Measurements from ENCODE around the gene CFAP97D2.

The CFAP97D2 gene

DNA sequence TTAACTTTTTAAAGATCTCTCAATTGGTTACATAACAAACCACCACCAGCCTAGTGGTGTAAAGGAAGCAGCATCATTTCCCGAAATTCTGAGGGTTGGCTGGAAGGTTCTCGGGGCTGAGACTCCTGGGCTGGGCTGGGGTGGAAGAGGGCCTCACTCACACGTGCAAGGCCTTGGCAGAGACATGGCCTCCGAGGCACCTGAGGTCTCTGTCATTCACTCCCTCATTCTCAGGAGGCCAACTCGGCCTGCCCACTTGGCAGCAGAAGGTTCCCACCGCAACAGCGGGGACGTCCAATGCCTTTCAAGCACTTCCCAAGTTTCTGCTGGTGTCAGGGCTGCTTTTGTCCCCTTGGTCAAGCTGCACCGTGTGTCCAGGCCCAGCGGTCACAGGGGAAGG lies 28.0 kb upstream of the CFAP97D2 start:
- TF ChIP-seq, protein P1, sequence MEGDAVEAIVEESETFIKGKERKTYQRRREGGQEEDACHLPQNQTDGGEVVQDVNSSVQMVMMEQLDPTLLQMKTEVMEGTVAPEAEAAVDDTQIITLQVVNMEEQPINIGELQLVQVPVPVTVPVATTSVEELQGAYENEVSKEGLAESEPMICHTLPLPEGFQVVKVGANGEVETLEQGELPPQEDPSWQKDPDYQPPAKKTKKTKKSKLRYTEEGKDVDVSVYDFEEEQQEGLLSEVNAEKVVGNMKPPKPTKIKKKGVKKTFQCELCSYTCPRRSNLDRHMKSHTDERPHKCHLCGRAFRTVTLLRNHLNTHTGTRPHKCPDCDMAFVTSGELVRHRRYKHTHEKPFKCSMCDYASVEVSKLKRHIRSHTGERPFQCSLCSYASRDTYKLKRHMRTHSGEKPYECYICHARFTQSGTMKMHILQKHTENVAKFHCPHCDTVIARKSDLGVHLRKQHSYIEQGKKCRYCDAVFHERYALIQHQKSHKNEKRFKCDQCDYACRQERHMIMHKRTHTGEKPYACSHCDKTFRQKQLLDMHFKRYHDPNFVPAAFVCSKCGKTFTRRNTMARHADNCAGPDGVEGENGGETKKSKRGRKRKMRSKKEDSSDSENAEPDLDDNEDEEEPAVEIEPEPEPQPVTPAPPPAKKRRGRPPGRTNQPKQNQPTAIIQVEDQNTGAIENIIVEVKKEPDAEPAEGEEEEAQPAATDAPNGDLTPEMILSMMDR (IDR thresholded peaks at IDR 0.05; ENCODE audit: borderline replicate concordance, insufficient read depth, low read depth, low read length) = no peak
- H3K4me3 ChIP-seq (ENCODE audit: low read depth, low read length) = no peak overlapping the region

DNA sequence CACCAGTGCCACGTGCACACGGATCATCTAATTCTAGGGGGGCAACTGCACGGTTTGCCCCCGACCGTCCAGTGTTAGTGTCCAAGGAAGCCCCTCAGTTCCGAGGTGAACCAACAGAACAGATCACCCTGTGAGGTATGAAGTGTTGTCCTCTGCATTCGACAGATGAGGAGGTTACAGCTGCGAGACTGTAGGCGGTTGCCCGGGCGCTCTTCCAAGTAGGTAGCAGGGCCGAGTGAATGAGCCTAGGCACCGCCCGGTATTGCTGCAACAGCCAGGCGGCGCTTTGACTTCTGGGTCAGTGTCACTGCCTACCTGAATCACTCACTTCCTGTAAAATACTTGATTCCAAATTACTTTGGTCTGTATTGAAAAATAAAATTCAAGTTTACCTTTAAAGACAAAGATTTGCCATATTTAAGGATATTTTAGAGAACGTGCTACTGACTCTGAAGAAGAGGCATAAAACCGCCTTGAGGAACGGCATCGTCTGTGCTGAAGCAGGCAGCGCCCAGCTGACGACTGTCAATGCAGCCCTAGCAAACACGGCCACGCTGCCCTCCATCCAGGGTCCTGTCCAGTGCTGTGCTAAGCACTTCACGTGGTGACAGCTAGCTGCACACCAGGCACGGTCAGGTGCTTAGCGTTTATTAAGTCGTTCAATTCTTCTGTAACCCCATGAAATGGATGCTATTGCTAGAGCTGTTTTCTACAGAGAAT lies 27.3 kb upstream of the CFAP97D2 start:
- TF ChIP-seq, protein P1 (IDR thresholded peaks at IDR 0.05; ENCODE audit: borderline replicate concordance, insufficient read depth, low read depth, low read length) = no peak

DNA sequence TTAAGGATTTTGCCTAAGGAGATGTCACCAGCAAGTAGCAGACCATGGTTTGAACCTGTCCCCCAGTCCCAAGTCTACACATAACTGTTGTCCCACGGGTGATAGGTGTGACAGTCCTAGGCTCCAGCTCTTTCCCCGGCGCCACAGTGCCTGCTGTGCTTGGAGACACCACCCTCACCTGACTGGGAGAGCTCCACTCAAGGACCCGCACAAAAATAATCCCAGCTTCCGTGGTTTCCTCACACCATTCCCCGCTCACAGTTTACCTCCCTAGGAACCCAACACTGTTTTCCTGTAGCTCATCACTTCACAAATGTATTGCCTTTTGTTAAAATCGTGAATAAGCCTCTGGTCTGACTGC lies 26.8 kb upstream of the CFAP97D2 start:
- TF ChIP-seq, protein P1 (IDR thresholded peaks at IDR 0.05; ENCODE audit: borderline replicate concordance, insufficient read depth, low read depth, low read length) = no peak
- H3K4me3 ChIP-seq (ENCODE audit: low read depth, low read length) = no peak overlapping the region

More for the DNA sequence above, 27.3 kb upstream of the CFAP97D2 start:
- no peak overlapping the region for H3K4me3 ChIP-seq (ENCODE audit: low read depth, low read length)

DNA sequence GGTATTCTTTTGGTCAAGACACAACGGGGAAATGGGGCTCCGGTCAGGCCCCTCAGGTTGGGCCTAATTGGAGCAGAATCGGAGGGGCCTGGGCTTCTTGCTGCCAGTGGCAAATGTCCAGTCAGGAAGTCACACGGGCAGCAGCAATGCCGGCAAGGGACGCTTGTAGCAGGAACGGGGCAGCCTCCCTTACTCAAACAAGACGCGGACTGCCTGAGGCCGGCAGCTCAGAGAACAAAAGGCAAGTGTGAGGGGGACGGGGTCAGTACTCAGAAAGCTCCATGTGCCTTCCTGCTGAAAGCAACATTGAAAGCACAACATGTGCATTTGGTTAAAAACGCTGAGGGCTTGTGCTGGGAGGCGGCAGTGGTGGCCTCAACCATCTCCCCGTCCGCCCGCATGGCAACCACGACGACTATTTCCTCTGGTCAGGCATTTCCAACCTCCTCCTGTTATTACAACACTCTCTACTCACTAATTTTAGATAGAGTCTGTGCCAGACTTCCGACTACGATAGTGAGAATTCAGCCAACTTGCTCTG lies 26.2 kb upstream of the CFAP97D2 start:
- TF ChIP-seq, protein P1 (IDR thresholded peaks at IDR 0.05; ENCODE audit: borderline replicate concordance, insufficient read depth, low read depth, low read length) = no peak
- no peak overlapping the region for H3K4me3 ChIP-seq (ENCODE audit: low read depth, low read length)

DNA sequence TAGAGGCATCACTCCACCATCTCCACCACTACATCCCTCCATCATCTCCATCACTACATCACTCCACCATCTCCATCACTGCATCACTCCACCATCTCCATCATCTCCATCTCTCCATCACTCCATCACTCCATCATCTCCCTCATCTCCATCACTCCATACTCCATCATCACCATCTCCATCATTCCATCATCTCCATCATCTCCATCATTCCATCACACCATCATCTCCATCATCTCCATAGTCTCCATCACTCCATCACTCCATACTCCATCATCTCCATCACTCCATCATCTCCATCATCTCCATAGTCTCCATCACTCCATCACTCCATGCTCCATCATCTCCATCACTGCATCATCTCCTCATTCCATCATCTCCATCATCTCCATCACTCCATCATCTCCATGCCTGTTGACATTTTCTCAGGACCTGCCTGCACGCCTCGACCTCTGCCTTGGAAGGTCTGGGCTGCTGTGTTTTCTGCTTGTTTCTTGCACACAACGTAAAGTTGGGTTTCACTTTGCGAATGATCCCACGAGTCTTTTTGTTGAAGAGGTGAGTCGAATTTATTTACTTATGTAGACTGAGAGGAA lies 25.5 kb upstream of the CFAP97D2 start:
- TF ChIP-seq, protein P1 (IDR thresholded peaks at IDR 0.05; ENCODE audit: borderline replicate concordance, insufficient read depth, low read depth, low read length) = no peak
- H3K4me3 ChIP-seq (ENCODE audit: low read depth, low read length) = no peak overlapping the region

DNA sequence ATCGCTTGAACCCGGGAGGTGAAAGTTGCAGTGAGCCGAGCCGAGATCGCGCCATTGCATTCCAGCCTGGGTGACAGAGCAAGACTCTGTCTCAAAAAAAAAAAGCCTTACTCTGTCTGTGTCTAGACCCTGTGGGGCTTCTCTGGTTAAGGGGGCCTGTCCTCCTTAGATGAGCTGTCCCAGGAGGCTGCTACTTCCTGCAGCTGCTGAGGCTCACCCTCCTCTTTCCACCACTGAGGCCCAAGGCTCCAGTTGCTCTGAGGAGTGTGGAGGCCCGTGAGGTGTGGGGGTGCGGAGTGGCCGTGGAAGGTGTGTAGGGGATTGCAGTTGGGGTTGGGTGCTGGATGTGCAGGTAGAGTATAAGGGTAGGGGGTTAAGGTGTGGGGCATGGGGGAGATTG lies 24.6 kb upstream of the CFAP97D2 start:
- H3K4me3 ChIP-seq (ENCODE audit: low read depth, low read length) = no peak overlapping the region
- TF ChIP-seq, protein P1 (IDR thresholded peaks at IDR 0.05; ENCODE audit: borderline replicate concordance, insufficient read depth, low read depth, low read length) = no peak

DNA sequence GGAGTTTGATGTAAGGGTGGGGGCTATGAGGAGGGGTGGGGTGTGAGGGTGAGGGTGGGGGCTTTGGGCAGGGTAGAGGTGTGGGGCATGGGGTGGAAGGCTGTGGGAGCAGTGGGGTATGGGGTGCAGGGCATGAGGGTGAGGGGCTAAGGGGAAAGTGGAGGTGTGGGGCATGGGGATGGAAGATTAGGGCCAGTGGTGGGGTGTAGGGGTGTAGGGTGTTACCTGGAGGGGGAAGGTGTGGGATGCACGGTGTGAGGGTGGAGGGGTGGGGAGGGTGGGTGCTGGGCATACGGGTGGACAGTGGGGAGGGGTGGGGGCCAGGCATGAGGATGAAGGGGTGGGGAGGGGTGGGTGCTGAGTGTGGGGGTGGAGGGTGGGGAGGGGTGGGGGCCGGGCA lies 23.7 kb upstream of the CFAP97D2 start:
- TF ChIP-seq, protein P1 (IDR thresholded peaks at IDR 0.05; ENCODE audit: borderline replicate concordance, insufficient read depth, low read depth, low read length) = no peak
- no peak overlapping the region for H3K4me3 ChIP-seq (ENCODE audit: low read depth, low read length)
